Measurements from ENCODE around the gene LELP1.

- TF ChIP-seq CTCF (IDR thresholded peaks at IDR 0.05; ENCODE audit: low read length): no peak
- no peak for TF ChIP-seq EZH2 (optimal IDR thresholded peaks at IDR 0.05; ENCODE audit: low read depth, low read length)
- TF ChIP-seq EZH2phosphoT487 (IDR thresholded peaks at IDR 0.05; ENCODE audit: low read length): no peak
Measured at GRCh38 chr1:153245466-153245865, 42.2 kb downstream of the LELP1 start.

Measured in MM.1S (cell line).